T-cell (primary cell): ENCODE measurements around the gene SCRT2. TPM values are rescaled to one million over a fixed set of nuclear protein-coding genes. Genes with fewer than 3 reads are reported as not detected.

ENCODE experiments used
- ATAC-seq, 4 experiments: fragments of 200-7000 bp in 3 of 4; fragments of 150-1000 bp in 1 of 4; cut with Tn5 transposase; replicated peaks in 1 of 4; 1 replicate in 3 of 4; 2 replicates in 1 of 4; pipeline ENCODE4 v1.10.0; 2021; ENCODE audit warnings: moderate library complexity in 3 of 4, mild to moderate bottlenecking in 2 of 4, moderate number of reproducible peaks in 1 of 4
- CTCF ChIA-PET, 2 donors: fragments of 300-600 bp; sonication (Branson Sonifier 250); formaldehyde crosslinking; loops; one replicate each; lab custom pipeline; 2022; ENCODE audit warnings: antibody characterized with exemption in 2 of 2; lab: Charles Lee
- POLR2A ChIA-PET, 2 donors: fragments of 300-600 bp; sonication (Branson Sonifier 250); formaldehyde crosslinking; loops; one replicate each; lab custom pipeline; 2022; ENCODE audit warnings: antibody characterized with exemption in 2 of 2; lab: Charles Lee
- DNase-seq, 35 experiments: peaks; one replicate each; pipeline versions ENCODE4 v3.0.0 to v3.0.0-alpha.2; 2013 to 2023
- H3K27ac ChIP-seq: one replicate; pipeline ENCODE4 v1.5.1; 2013; ENCODE audit warnings: low read length
- H3K27me3 ChIP-seq, 2 experiments: replicated peaks in 1 of 2; 1 replicate in 1 of 2; 2 replicates in 1 of 2; pipeline versions ENCODE4 v1.6.1 to v1.7.0; 2013; ENCODE audit warnings: low read length in 1 of 2, mixed read lengths in 1 of 2; ENCODE audit not compliant: control insufficient read depth in 2 of 2, insufficient read depth in 2 of 2; ENCODE audit errors: extremely low read depth in 1 of 2
- H3K36me3 ChIP-seq, 2 donors: 1 replicate in 1 of 2; 2 replicates in 1 of 2; pipeline versions ENCODE4 v1.6.1 to v1.7.0; 2013; ENCODE audit warnings: low read length in 1 of 2; ENCODE audit not compliant: control insufficient read depth in 2 of 2, insufficient read depth in 1 of 2; ENCODE audit errors: extremely low read depth in 1 of 2
- H3K4me1 ChIP-seq, 2 experiments: 1 replicate in 1 of 2; 2 replicates in 1 of 2; pipeline versions ENCODE4 v1.6.1 to v1.7.0; 2013; ENCODE audit warnings: low read length in 2 of 2, mixed read lengths in 1 of 2; ENCODE audit not compliant: insufficient read depth in 2 of 2, control insufficient read depth in 1 of 2; ENCODE audit errors: extremely low read depth in 1 of 2
- H3K4me3 ChIP-seq, 2 donors: 1 replicate in 1 of 2; 2 replicates in 1 of 2; pipeline versions ENCODE4 v1.5.1 to v1.7.0; 2013; ENCODE audit warnings: mild to moderate bottlenecking in 2 of 2, low read length in 1 of 2, moderate library complexity in 1 of 2; ENCODE audit not compliant: control insufficient read depth in 1 of 2; ENCODE audit errors: extremely low read depth in 1 of 2
- H3K9me3 ChIP-seq: 2 replicates; pipeline ENCODE4 v1.7.0; 2013
- H3K27ac Mint-ChIP-seq, 2 donors: one replicate each; pipeline ENCODE4 v1.8.0; 2020 to 2021; ENCODE audit warnings: mild to moderate bottlenecking in 2 of 2, mixed read lengths in 2 of 2
- H3K27me3 Mint-ChIP-seq, 2 donors: one replicate each; pipeline ENCODE4 v1.8.0; 2021 to 2022; ENCODE audit warnings: mixed read lengths in 2 of 2
- H3K36me3 Mint-ChIP-seq: one replicate; pipeline ENCODE4 v1.8.0; 2021; ENCODE audit warnings: mixed read lengths
- H3K4me1 Mint-ChIP-seq, 3 donors: one replicate each; pipeline ENCODE4 v1.8.0; 2020 to 2022; ENCODE audit warnings: mixed read lengths in 3 of 3, mild to moderate bottlenecking in 1 of 3
- H3K4me3 Mint-ChIP-seq, 3 donors: one replicate each; pipeline ENCODE4 v1.8.0; 2020 to 2022; ENCODE audit warnings: mild to moderate bottlenecking in 3 of 3, mixed read lengths in 3 of 3, moderate library complexity in 3 of 3
- H3K9me3 Mint-ChIP-seq, 3 donors: one replicate each; pipeline ENCODE4 v1.8.0; 2020 to 2022; ENCODE audit warnings: mixed read lengths in 3 of 3
- WGBS: methylation state at CpG from one replicate; pipeline ENCODE4 v1.1.5; 2013; ENCODE audit warnings: missing lambda C conversion rate; ENCODE audit not compliant: insufficient coverage; 5-methylcytosine and 5-hydroxymethylcytosine counted together
- total RNA-seq, 35 experiments: library from RNA in 6 of 35; stranded (reverse) in 6 of 35; fragments of 120-200 nt in 1 of 35; gene quantifications; one replicate each; pipeline versions ENCODE4 v1.2.1 to v1.2.4 and lab custom pipeline; 2013 to 2026

SCRT2 gene
- total RNA-seq, 5 donors from 2014 or later (not counting 1 experiment from before 2014, with no cell fraction given): not detected

DNA sequence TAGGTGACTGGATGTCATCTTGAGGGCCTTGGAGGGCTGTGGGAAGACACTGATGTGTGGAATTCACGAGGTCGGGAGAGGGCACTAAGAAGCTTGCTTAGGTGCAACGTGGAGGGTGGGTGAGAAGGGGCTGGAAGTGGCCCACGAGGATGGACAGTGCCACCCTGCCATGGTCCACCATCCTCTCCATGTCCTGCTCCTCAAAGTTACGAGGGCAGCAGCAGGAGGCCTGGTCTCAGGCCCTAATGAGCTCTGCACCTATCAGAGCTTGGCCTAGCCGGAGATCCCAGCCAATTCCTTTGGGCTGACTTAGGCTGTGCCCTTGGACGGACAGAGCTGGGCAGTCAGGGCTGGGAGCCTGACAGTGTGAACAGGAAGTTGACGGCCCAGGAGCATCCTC lies 27.8 kb upstream of the SCRT2 start:
- no peaks in the 10 kb centered on the region for H3K36me3 ChIP-seq
- no peak overlapping the region for H3K4me3 Mint-ChIP-seq
- WGBS: 77% methylated on average over 4 of the region's 8 CpGs
- ChIA-PET CTCF (no interaction called here), POLR2A (no interaction called here)
- no peak overlapping the region for H3K27ac Mint-ChIP-seq
- no peaks in the 10 kb centered on the region for H3K9me3 Mint-ChIP-seq
- no peak overlapping the region for H3K27ac ChIP-seq
- no peaks in the 10 kb centered on the region for H3K4me1 Mint-ChIP-seq
- no peaks in the 10 kb centered on the region for H3K4me1 ChIP-seq
- DNase-seq (no peak), ATAC-seq (no peak)
- H3K9me3 ChIP-seq: no peaks in the 10 kb centered on the region
- H3K27me3 ChIP-seq: peaks cover 0 to 31% of the 10 kb centered on the region in 2 experiments
- H3K27me3 Mint-ChIP-seq: peaks cover 7 to 21% of the 10 kb centered on the region in 2 donors
- H3K36me3 Mint-ChIP-seq: no peaks in the 10 kb centered on the region
- H3K4me3 ChIP-seq: no peak overlapping the region

DNA sequence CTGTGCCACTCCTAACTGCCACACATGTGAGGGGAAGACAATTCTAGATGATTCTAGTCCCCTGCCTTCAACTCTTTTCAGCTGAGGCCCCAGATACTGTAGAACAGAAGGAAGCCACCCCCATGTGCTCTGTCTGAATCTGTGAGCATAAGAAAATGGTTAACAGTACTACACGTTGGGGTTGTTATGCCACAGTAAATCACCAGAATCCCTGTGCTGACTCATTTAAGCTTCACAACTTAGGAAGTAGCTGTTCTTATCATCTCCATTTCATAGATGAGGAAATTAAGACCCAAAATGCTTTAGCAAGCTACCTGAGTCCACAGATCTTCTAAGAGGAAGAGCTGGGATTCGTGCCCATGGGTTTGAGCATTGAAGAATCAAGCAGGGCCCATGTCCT lies 27.4 kb upstream of the SCRT2 start:
- no peak for ATAC-seq
- H3K4me1 Mint-ChIP-seq: no peaks in the 10 kb centered on the region
- H3K9me3 Mint-ChIP-seq: no peaks in the 10 kb centered on the region
- no peak for DNase-seq
- no peaks in the 10 kb centered on the region for H3K9me3 ChIP-seq
- ChIA-PET POLR2A (no interaction called here), CTCF (no interaction called here)
- no peak overlapping the region for H3K27ac Mint-ChIP-seq
- H3K27me3 Mint-ChIP-seq: peaks cover 11 to 23% of the 10 kb centered on the region in 2 donors
- no peaks in the 10 kb centered on the region for H3K36me3 ChIP-seq
- H3K27me3 ChIP-seq: peaks cover 0 to 34% of the 10 kb centered on the region in 2 experiments
- H3K4me1 ChIP-seq: no peaks in the 10 kb centered on the region
- H3K4me3 ChIP-seq: no peak overlapping the region
- WGBS: 40% methylated on average over 1 of the region's 2 CpGs
- no peaks in the 10 kb centered on the region for H3K36me3 Mint-ChIP-seq
- H3K27ac ChIP-seq: no peak overlapping the region
- no peak overlapping the region for H3K4me3 Mint-ChIP-seq

DNA sequence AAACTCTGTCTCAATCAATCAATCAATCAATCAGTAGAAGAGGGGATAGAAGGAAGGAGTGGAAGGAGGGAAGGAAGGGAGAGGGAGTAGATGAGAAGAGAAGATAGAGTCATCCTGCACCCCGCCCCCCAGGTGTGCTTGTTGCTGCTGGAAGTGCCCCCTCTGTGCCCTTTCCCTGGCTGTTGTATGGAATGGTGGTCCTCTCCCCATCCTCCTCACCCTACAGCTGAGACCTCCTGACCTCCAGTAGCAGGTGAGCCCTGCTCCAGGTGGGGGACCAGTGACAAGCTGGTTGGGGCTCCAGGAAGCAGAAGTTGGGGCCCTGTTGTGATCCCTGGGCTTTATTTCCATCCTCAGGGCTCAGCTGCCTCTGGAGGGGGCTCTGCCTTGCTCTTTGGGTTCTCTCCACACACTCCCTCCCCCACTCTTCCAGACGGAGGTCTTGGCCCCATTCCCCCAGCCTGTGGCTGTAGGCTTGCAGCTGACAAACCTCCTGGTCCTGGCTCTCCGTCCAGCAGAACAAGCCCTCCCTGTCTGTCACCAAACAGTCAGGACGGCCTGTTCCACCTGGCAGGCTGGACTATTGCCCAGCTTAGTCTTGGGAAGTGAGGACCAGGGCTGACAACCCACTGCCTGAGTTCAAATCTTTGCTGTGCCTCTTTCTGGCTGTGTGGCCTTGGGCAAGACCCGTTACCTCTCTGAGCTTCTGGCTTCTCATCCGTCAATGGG lies 26.0 kb upstream of the SCRT2 start:
- no peak for DNase-seq
- Mint-ChIP-seq H3K27ac (no peak overlapping the region), H3K4me3 (no peak overlapping the region), H3K9me3 (no peaks in the 10 kb centered on the region), H3K27me3 (peaks cover 13 to 22% of the 10 kb centered on the region in 2 donors), H3K4me1 (no peaks in the 10 kb centered on the region), H3K36me3 (no peaks in the 10 kb centered on the region)
- Histone ChIP-seq H3K4me3 (no peak overlapping the region), H3K4me1 (no peaks in the 10 kb centered on the region), H3K27ac (no peak overlapping the region), H3K36me3 (no peaks in the 10 kb centered on the region), H3K27me3 (peaks cover 0 to 31% of the 10 kb centered on the region in 2 experiments), H3K9me3 (no peaks in the 10 kb centered on the region)
- ATAC-seq: no peak
- ChIA-PET CTCF (no interaction called here), POLR2A (no interaction called here)
- WGBS: 83% methylated on average over 2 of the region's 6 CpGs

DNA sequence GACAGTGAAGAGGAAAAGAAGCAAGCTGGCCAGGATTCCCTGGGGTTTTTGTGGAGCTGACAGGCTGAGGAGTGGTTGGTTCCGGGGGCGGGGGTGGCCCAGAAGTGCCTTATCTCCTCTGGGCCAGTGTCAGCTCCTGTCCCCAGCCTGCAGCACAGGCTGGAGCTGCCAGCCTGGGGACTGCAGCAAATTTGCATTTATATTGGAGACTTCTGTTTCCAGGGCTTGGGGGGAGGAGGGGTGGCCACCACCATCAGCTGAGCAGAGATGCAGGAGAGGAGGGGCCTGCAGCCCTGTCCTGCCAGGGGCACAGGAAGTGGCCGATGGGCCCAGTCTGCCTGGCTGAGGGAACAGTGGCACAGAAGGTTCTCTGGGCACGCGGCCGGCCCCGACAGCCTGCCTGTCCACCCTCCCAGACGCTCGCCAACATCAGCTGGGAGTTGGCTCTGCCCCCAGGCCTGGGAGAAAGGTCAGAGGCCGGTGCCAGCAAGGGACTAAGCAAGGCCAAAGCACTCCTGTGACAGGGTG lies 24.3 kb upstream of the SCRT2 start:
- Mint-ChIP-seq H3K36me3 (no peaks in the 10 kb centered on the region), H3K4me3 (no peak overlapping the region), H3K27ac (no peak overlapping the region), H3K27me3 (peaks cover 7 to 15% of the 10 kb centered on the region in 2 donors), H3K9me3 (no peaks in the 10 kb centered on the region), H3K4me1 (no peaks in the 10 kb centered on the region)
- Histone ChIP-seq H3K9me3 (no peaks in the 10 kb centered on the region), H3K4me1 (no peaks in the 10 kb centered on the region), H3K27ac (no peak overlapping the region), H3K27me3 (peaks cover 0 to 24% of the 10 kb centered on the region in 2 experiments), H3K36me3 (no peaks in the 10 kb centered on the region), H3K4me3 (no peak overlapping the region)
- ATAC-seq (no peak), DNase-seq (no peak)
- 87% methylated on average over 10 of the region's 10 CpGs for WGBS
- ChIA-PET CTCF (no interaction called here), POLR2A (interaction anchor here in 1 of 2 donors (0.7 kb wide), 1 partner anchor 331 kb away, joined by 7 read pairs; no protein-coding TSS in a partner anchor)

DNA sequence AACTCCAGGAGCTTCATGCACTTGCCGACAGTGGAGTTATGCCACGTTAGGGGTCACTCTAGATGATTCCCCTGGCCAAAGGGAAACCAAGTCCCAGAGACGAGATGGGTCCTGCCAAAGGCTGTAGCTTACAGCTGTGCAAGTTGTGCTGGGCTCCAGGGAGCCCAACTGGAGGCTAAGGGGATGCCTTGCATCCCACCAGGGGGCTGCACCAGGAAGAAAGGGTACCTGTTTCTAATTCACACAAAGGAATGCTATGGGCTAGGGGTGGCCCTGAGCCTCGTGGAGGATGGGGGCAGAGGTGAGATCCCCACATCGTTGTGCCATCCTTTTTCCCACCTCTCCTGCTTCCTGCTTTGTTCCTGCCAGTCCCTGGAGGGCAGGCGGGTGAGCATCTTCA lies 23.7 kb upstream of the SCRT2 start:
- H3K27me3 Mint-ChIP-seq: peaks cover 7 to 16% of the 10 kb centered on the region in 2 donors
- H3K4me3 Mint-ChIP-seq: no peak overlapping the region

DNA sequence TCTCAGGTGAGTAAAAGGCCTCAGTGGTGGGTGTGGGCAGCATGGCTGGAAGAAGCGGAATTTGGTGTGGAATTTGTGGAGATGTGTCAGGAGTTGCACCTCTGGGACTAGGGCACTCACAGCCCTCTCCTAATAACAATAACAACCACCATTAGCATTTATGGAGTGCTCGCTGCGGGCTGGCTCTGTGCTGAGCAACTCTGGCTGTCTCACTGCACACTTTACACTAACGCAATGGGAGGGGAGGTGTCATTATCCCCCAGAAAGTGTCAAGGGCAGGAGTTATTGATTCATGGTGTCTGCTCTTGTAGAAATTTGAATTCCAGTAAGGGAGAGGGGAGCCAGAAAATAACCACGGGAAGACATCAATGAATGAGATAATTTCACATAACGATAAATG lies 22.7 kb upstream of the SCRT2 start:
- 100% methylated on average over 1 of the region's 6 CpGs for WGBS
- Mint-ChIP-seq H3K27me3 (peaks cover 9 to 21% of the 10 kb centered on the region in 2 donors), H3K36me3 (no peaks in the 10 kb centered on the region), H3K4me3 (no peak overlapping the region), H3K4me1 (no peaks in the 10 kb centered on the region), H3K27ac (no peak overlapping the region), H3K9me3 (peaks cover 0 to 2% (median 0%) of the 10 kb centered on the region in 3 donors)
- Histone ChIP-seq H3K9me3 (no peaks in the 10 kb centered on the region), H3K4me3 (no peak overlapping the region), H3K27me3 (peaks cover 0 to 19% of the 10 kb centered on the region in 2 experiments), H3K27ac (no peak overlapping the region), H3K4me1 (no peaks in the 10 kb centered on the region), H3K36me3 (no peaks in the 10 kb centered on the region)
- ChIA-PET POLR2A (no interaction called here), CTCF (no interaction called here)
- ATAC-seq (no peak), DNase-seq (no peak)

More for the DNA sequence above, 23.7 kb upstream of the SCRT2 start:
- Mint-ChIP-seq H3K36me3 (no peaks in the 10 kb centered on the region), H3K9me3 (no peaks in the 10 kb centered on the region), H3K4me1 (no peaks in the 10 kb centered on the region), H3K27ac (no peak overlapping the region)
- Histone ChIP-seq H3K4me1 (no peaks in the 10 kb centered on the region), H3K9me3 (no peaks in the 10 kb centered on the region), H3K27me3 (peaks cover 0 to 25% of the 10 kb centered on the region in 2 experiments), H3K27ac (no peak overlapping the region), H3K36me3 (no peaks in the 10 kb centered on the region), H3K4me3 (no peak overlapping the region)
- CTCF ChIA-PET: no interaction called here
- POLR2A ChIA-PET: no interaction called here
- 67% methylated on average over 4 of the region's 6 CpGs for WGBS
- no peak for ATAC-seq
- DNase-seq: no peak
